Stimulated activated naive B cell treated with anti-CD40 and anti-IgM and Interleukin-4, amounts not matched to agents 10 μg/mL and 1 μg/mL and 100 μg/mL, for 72 hours (primary cell): ENCODE measurements around the gene ALX3.
A peak's percentile ranks its signal among the peaks of the same experiment; 100 is the strongest.
"Not testable (repeated sequence)": the region's sequence is repeated elsewhere in the genome, so short reads cannot be mapped to it uniquely, and the experiment has no call there.

Experiments used
- ATAC-seq, 2 donors: fragments of 150-1000 bp; cut with Tn5 transposase; replicated peaks; 2 replicates each; pipeline ENCODE4 v1.10.0; 2021; ENCODE audit warnings: moderate library complexity in 1 of 2
- DNase-seq: peaks from one replicate; pipeline ENCODE4 v3.0.0; 2021
- H3K27ac Mint-ChIP-seq: one replicate; pipeline ENCODE4 v1.8.0; 2022; ENCODE audit warnings: mild to moderate bottlenecking, mixed read lengths
- H3K27me3 Mint-ChIP-seq, 2 donors: one replicate each; pipeline ENCODE4 v1.8.0; 2022; ENCODE audit warnings: mixed read lengths in 2 of 2
- H3K36me3 Mint-ChIP-seq, 2 donors: one replicate each; pipeline ENCODE4 v1.8.0; 2022; ENCODE audit warnings: mixed read lengths in 2 of 2, mild to moderate bottlenecking in 1 of 2
- H3K4me1 Mint-ChIP-seq, 2 donors: one replicate each; pipeline ENCODE4 v1.8.0; 2022; ENCODE audit warnings: mixed read lengths in 2 of 2, mild to moderate bottlenecking in 1 of 2
- H3K4me3 Mint-ChIP-seq, 2 donors: one replicate each; pipeline ENCODE4 v1.8.0; 2022; ENCODE audit warnings: mild to moderate bottlenecking in 2 of 2, mixed read lengths in 2 of 2, moderate library complexity in 1 of 2
- H3K9me3 Mint-ChIP-seq, 2 donors: one replicate each; pipeline ENCODE4 v1.8.0; 2022; ENCODE audit warnings: mixed read lengths in 2 of 2, mild to moderate bottlenecking in 1 of 2

The ALX3 gene

DNA sequence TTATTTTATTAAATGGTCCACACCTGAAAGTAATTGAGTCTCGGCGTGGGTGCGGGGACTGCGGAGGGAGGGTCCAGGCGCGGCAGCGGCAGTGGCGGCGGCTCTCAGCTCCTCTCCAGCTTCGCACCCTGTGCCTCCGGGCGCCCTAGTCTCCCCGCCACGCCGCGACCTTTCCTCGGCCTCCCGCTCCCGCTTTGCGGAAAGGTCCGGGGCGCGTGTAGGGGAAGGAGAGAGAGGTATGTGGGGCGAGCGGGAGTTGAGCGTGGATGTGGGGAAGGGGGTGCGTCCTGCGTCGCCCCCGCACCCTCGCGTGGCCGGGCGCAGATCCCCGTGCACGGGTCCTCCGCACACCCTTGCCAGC is 13.4 kb upstream of the ALX3 start:
- H3K4me3 Mint-ChIP-seq, result peak overlapping the region; percentile 75 to 89
- H3K27me3 Mint-ChIP-seq, result peaks cover 63 to 77% of the 10 kb centered on the region in 2 donors
- ATAC-seq (peak; percentile 10 to 28), DNase-seq (no peak)
- peaks cover 0 to 2% of the 10 kb centered on the region in 2 donors for H3K36me3 Mint-ChIP-seq
- H3K9me3 Mint-ChIP-seq, result no peaks in the 10 kb centered on the region
- peak overlapping the region; percentile 89 for H3K27ac Mint-ChIP-seq
- H3K4me1 Mint-ChIP-seq, result peaks cover 17 to 19% of the 10 kb centered on the region in 2 donors

GRCh38 chr1:110083061-110083865 is 12.8 kb upstream of the ALX3 start:
- peaks cover 69 to 73% of the 10 kb centered on the region in 2 donors for H3K27me3 Mint-ChIP-seq

GRCh38 chr1:110082477-110082876 is 12.0 kb upstream of the ALX3 start:
- Mint-ChIP-seq H3K9me3 (no peaks in the 10 kb centered on the region), H3K27me3 (peaks cover 67 to 70% of the 10 kb centered on the region in 2 donors), H3K4me3 (peak overlapping the region in 1 of 2 donors; percentile 33), H3K27ac (no peak overlapping the region), H3K36me3 (peaks cover 0 to 2% of the 10 kb centered on the region in 2 donors), H3K4me1 (peaks cover 12 to 14% of the 10 kb centered on the region in 2 donors)
- DNase-seq, result no peak
- ATAC-seq, result no peak

More at GRCh38 chr1:110083061-110083865, 12.8 kb upstream of the ALX3 start:
- DNase-seq, result no peak
- peak overlapping the region; percentile 75 to 89 for H3K4me3 Mint-ChIP-seq
- peaks cover 0 to 2% of the 10 kb centered on the region in 2 donors for H3K36me3 Mint-ChIP-seq
- peak overlapping the region; percentile 89 for H3K27ac Mint-ChIP-seq
- peaks cover 15 to 19% of the 10 kb centered on the region in 2 donors for H3K4me1 Mint-ChIP-seq
- peak in 1 of 2 donors; percentile 29 for ATAC-seq
- no peaks in the 10 kb centered on the region for H3K9me3 Mint-ChIP-seq

DNA sequence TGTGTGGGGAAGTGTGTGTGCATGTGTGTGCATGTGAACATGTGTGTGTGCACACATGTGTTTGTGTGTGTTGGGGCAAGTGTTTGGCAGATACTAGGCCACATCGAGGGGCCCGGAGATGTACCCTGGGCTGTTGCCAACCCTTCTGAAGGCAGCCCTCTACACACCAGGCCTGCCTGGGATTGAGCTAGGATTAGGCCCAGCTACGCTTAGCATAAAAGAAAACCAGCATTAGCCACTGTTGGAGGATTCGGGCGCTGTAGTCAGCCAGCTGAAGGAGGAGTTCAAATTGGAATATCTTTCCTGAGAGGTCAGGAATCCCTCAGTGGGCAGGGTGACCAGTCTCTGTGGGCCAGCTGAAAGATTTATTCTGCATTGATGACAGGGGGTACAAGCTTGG is 10.6 kb upstream of the ALX3 start:
- H3K9me3 Mint-ChIP-seq, result no peaks in the 10 kb centered on the region
- H3K36me3 Mint-ChIP-seq, result peaks cover 0 to 4% of the 10 kb centered on the region in 2 donors
- no peak overlapping the region for H3K27ac Mint-ChIP-seq
- ATAC-seq (no peak), DNase-seq (no peak)
- H3K4me1 Mint-ChIP-seq, result peaks cover 12 to 14% of the 10 kb centered on the region in 2 donors
- H3K27me3 Mint-ChIP-seq, result peaks cover 62 to 73% of the 10 kb centered on the region in 2 donors
- H3K4me3 Mint-ChIP-seq, result no peak overlapping the region

DNA sequence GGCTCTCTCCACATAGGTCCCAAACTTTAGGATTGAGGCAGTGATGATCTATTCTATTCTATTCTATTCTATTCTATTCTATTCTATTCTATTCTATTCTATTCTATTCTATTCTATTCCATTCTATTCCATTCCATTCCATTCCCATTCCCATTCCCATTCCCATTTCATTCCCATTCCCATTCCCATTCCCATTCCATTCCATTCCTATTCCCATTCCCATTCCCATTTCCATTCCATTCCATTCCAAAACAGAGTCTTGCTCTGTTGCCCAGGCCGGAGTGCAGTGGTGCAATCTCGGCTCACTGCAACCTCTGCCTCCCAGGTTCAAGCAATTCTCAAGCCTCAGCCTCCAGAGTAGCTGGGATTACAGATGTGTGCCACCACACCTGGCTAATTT is 9.5 kb upstream of the ALX3 start:
- H3K9me3 Mint-ChIP-seq, H3K4me3 Mint-ChIP-seq, DNase-seq, ATAC-seq, H3K36me3 Mint-ChIP-seq, H3K27ac Mint-ChIP-seq: not testable (repeated sequence)
- Mint-ChIP-seq H3K27me3 (peaks cover 61 to 71% of the 10 kb centered on the region in 2 donors), H3K4me1 (peaks cover 12 to 14% of the 10 kb centered on the region in 2 donors)

DNA sequence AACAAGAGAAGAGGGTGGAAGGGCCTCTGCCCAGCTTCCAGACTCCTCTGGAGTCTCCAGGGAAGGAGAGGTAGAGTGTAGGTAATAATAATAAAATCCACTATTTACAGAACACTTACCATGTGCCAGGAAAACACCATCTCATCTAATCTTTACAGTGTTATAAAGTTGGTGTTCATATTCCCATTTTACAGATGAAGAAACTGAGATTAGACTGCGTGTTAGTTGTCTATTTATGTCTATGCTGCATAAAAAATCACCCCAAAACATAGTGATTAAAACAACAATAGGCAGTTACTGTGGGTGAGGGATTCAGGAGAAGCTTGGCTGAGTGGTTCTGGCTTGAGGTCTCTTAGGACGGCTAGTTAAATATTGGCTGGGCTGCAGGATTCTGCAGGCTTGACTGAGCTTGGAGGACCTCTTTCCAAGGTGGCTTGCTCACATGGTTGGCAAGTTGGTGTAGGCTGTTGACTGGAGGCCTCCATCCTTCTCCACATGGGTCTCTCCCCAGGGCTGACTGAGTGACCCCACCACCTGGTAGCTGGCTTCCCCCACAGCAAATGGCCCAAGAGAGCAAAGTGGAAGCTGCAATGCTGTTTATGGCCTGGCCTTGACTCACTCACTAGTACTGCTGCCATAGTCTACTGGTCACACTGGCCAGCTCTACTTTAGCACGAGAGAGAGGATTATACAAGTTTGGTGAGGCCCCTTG is 6.5 kb upstream of the ALX3 start:
- ATAC-seq (no peak), DNase-seq (no peak)
- Mint-ChIP-seq H3K27me3 (peaks cover 59 to 60% of the 10 kb centered on the region in 2 donors), H3K4me1 (no peaks in the 10 kb centered on the region), H3K4me3 (no peak overlapping the region), H3K36me3 (peaks cover 0 to 2% of the 10 kb centered on the region in 2 donors), H3K27ac (no peak overlapping the region), H3K9me3 (no peaks in the 10 kb centered on the region)

DNA sequence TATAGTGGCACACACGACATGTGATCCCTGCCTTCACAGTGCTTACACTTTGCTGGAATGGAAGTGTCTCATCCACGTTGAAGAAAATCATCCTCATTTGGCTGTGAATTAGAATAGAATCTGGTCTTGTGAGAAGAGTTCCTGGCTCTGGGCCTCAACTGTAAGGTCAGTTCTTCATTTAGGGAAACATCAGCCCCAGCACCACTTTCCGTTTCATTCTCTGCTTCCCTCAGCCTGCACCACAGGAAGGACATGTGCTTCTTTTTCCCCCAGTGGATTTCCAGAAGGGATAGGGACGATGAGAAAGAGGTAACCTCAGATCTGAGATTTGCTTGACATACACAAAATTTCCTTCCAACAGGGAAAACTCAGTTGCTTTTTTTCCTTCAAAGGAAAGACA is 3.7 kb upstream of the ALX3 start:
- H3K36me3 Mint-ChIP-seq, result peaks cover 0 to 2% of the 10 kb centered on the region in 2 donors
- H3K27me3 Mint-ChIP-seq, result peaks cover 54 to 59% of the 10 kb centered on the region in 2 donors
- ATAC-seq (no peak), DNase-seq (no peak)
- no peak overlapping the region for H3K4me3 Mint-ChIP-seq
- H3K9me3 Mint-ChIP-seq, result no peaks in the 10 kb centered on the region
- peaks cover 5 to 11% of the 10 kb centered on the region in 2 donors for H3K4me1 Mint-ChIP-seq
- H3K27ac Mint-ChIP-seq, result no peak overlapping the region

GRCh38 chr1:110070282-110070669 is 196 bp downstream of the ALX3 start:
- Mint-ChIP-seq H3K36me3 (peaks cover 0 to 15% of the 10 kb centered on the region in 2 donors), H3K4me1 (peaks cover 13 to 28% of the 10 kb centered on the region in 2 donors), H3K4me3 (peak overlapping the region; percentile 76 to 82), H3K9me3 (no peaks in the 10 kb centered on the region), H3K27me3 (peaks cover 61 to 65% of the 10 kb centered on the region in 2 donors), H3K27ac (no peak overlapping the region)
- no peak for DNase-seq
- ATAC-seq, result peak in 1 of 2 donors; percentile 28

- Mint-ChIP-seq H3K27ac (no peak overlapping the region), H3K27me3 (peaks cover 61 to 71% of the 10 kb centered on the region in 2 donors), H3K4me1 (peaks cover 13 to 28% of the 10 kb centered on the region in 2 donors), H3K4me3 (peak overlapping the region; percentile 76 to 82), H3K9me3 (no peaks in the 10 kb centered on the region), H3K36me3 (peaks cover 1 to 15% of the 10 kb centered on the region in 2 donors)
- DNase-seq (no peak), ATAC-seq (peak; percentile 46 to 50)
These were observed 829 bp downstream of the ALX3 start for GRCh38 chr1:110069404-110070281.

- no peaks in the 10 kb centered on the region for H3K9me3 Mint-ChIP-seq
- DNase-seq (no peak), ATAC-seq (peak; percentile 45 to 50)
- peak overlapping the region; percentile 11 for H3K27ac Mint-ChIP-seq
- H3K4me1 Mint-ChIP-seq, result peaks cover 13 to 28% of the 10 kb centered on the region in 2 donors
- peak overlapping the region; percentile 76 to 82 for H3K4me3 Mint-ChIP-seq
- peaks cover 61 to 76% of the 10 kb centered on the region in 2 donors for H3K27me3 Mint-ChIP-seq
- peaks cover 5 to 16% of the 10 kb centered on the region in 2 donors for H3K36me3 Mint-ChIP-seq
These were observed 1.6 kb downstream of the ALX3 start for GRCh38 chr1:110068646-110069403.

- ATAC-seq, result peak; percentile 44 to 48
- Mint-ChIP-seq H3K4me1 (peaks cover 13 to 28% of the 10 kb centered on the region in 2 donors), H3K4me3 (peak overlapping the region; percentile 76 to 82), H3K27me3 (peaks cover 56 to 78% of the 10 kb centered on the region in 2 donors), H3K9me3 (no peaks in the 10 kb centered on the region), H3K27ac (peak overlapping the region; percentile 75), H3K36me3 (peaks cover 9 to 20% of the 10 kb centered on the region in 2 donors)
- DNase-seq, result no peak
These were observed 2.4 kb downstream of the ALX3 start for GRCh38 chr1:110067893-110068645.

GRCh38 chr1:110067479-110067892 is 3.0 kb downstream of the ALX3 start:
- peaks cover 51 to 74% of the 10 kb centered on the region in 2 donors for H3K27me3 Mint-ChIP-seq
- ATAC-seq (no peak), DNase-seq (no peak)
- H3K9me3 Mint-ChIP-seq, result no peaks in the 10 kb centered on the region
- peaks cover 13 to 28% of the 10 kb centered on the region in 2 donors for H3K4me1 Mint-ChIP-seq
- peak overlapping the region; percentile 75 for H3K27ac Mint-ChIP-seq
- H3K36me3 Mint-ChIP-seq, result peaks cover 11 to 20% of the 10 kb centered on the region in 2 donors
- peak overlapping the region; percentile 76 to 82 for H3K4me3 Mint-ChIP-seq
